Dermis lymphatic vessel endothelial cell (primary cell): ENCODE data around the gene PRCP. TPM values are rescaled to one million over a fixed set of nuclear protein-coding genes. Genes with fewer than 3 reads are reported as not detected.

Source experiments
- total RNA-seq: library from RNA; depleted of rRNA; stranded (reverse); fragments of >200 nt; gene quantifications from 2 replicates; pipeline ENCODE4 v1.2.1, GENCODE V29; 2014

The PRCP gene
- 223 and 241 TPM in 2 replicates for total RNA-seq

GRCh38 chr11:82900277-82901164 lies at the start of gene PRCP:
TSS of gene PRCP (minus strand) at chr11:82900430. CDS start at chr11:82900402, 28 bp downstream.

DNA sequence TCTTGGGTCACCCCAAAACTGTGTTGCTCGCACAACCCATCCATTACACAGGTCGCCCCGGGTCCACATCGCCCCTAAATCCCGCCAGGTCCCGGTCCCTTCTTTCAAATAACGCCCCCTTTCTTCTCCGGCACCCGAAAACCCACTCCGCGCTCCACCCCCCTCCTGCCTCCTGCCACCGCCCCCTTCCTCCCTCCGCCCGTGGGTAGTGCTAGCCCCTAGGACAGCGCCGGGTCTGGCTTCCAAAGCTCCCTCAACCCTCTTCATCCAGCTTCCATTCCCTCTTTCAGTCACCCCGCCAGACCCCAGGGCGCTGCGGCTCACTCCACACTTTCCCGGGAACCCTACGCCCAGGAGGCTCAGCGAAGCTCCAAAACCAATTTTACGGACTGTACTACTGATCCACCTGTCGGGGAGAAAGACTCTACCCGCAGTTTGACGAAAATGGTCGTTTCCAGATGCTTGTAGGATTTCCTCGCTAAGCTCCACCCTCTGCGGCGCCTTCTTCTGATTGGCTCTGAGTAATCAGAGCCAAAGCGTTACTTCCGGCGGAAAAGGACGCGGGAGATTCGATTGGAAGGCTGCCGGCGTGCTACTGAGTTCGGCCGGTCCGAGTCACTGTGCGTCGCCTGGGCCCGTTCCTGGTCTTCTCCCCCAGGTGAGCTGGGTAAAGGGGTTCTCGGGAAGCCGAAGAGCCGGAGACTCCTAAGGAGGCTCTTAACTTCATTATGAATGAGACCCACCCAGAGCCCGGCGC lies 1.1 kb upstream of the PRCP start, which contains the start of gene DDIAS:
DDIAS (plus strand) TSS at position 572 of the 757 bp plus-strand sequence. CDS start 13,003 bp downstream, outside the sequence.

Other genes starting within 250 kb of the PRCP start
- gene FAM181B, start 166.6 kb downstream of the PRCP start, total RNA-seq: not detected in 2 replicates
- gene DDIAS, start 1.3 kb upstream of the PRCP start, total RNA-seq: 1.6 and 1.8 TPM in 2 replicates
- 14.6 TPM in 2 replicates for gene RAB30, start 171.5 kb upstream of the PRCP start, total RNA-seq